Activated B cell treated with CpG ODN at 0.5 μM for 24 hours (primary cell): ENCODE data around the gene TRIP13. TPM values are rescaled to one million over a fixed set of nuclear protein-coding genes. Genes with fewer than 3 reads are reported as not detected.

Experiments used
- ATAC-seq: fragments of 200-7000 bp; cut with Tn5 transposase; one replicate; pipeline ENCODE4 v1.10.0; 2021; ENCODE audit warnings: low read depth, mild to moderate bottlenecking, moderate library complexity
- CTCF ChIA-PET: fragments of 350-600 bp; sonication (Branson Sonifier 250); formaldehyde crosslinking; loops from one replicate; lab custom pipeline; 2021; ENCODE audit warnings: antibody characterized with exemption; lab: Charles Lee
- POLR2A ChIA-PET: fragments of 350-600 bp; sonication (Branson Sonifier 250); formaldehyde crosslinking; loops from one replicate; lab custom pipeline; 2021; ENCODE audit warnings: antibody characterized with exemption; lab: Charles Lee
- DNase-seq: peaks from one replicate; pipeline ENCODE4 v3.0.0; 2022
- H3K27ac Mint-ChIP-seq: one replicate; pipeline ENCODE4 v1.8.0; 2020; ENCODE audit warnings: mixed read lengths
- H3K27me3 Mint-ChIP-seq: one replicate; pipeline ENCODE4 v1.8.0; 2021; ENCODE audit warnings: mixed read lengths
- H3K36me3 Mint-ChIP-seq: one replicate; pipeline ENCODE4 v1.8.0; 2021; ENCODE audit warnings: low read depth, mixed read lengths
- H3K4me1 Mint-ChIP-seq: one replicate; pipeline ENCODE4 v1.8.0; 2021; ENCODE audit warnings: mixed read lengths
- H3K4me3 Mint-ChIP-seq: one replicate; pipeline ENCODE4 v1.8.0; 2020; ENCODE audit warnings: mild to moderate bottlenecking, mixed read lengths
- H3K9me3 Mint-ChIP-seq: one replicate; pipeline ENCODE4 v1.8.0; 2020; ENCODE audit warnings: mixed read lengths
- intact Hi-C: fragments of 100-400 bp; cut with micrococcal nuclease; formaldehyde crosslinking; loops from one replicate; pipeline ENCODE4 v1.15.1; 2024
- total RNA-seq: library from RNA; stranded (reverse); gene quantifications from 2 replicates; pipeline ENCODE4 v1.2.3, GENCODE V29; 2022
- TF ChIP-seq, protein P1 (sequence below): fragments of 200-600 bp; IDR thresholded peaks from one replicate; pipeline ENCODE4 v1.8.0; 2022; ENCODE audit warnings: antibody characterized with exemption, mild to moderate bottlenecking

Gene TRIP13
- total RNA-seq, 1 donor from 2014 or later, result 4.1 TPM

DNA sequence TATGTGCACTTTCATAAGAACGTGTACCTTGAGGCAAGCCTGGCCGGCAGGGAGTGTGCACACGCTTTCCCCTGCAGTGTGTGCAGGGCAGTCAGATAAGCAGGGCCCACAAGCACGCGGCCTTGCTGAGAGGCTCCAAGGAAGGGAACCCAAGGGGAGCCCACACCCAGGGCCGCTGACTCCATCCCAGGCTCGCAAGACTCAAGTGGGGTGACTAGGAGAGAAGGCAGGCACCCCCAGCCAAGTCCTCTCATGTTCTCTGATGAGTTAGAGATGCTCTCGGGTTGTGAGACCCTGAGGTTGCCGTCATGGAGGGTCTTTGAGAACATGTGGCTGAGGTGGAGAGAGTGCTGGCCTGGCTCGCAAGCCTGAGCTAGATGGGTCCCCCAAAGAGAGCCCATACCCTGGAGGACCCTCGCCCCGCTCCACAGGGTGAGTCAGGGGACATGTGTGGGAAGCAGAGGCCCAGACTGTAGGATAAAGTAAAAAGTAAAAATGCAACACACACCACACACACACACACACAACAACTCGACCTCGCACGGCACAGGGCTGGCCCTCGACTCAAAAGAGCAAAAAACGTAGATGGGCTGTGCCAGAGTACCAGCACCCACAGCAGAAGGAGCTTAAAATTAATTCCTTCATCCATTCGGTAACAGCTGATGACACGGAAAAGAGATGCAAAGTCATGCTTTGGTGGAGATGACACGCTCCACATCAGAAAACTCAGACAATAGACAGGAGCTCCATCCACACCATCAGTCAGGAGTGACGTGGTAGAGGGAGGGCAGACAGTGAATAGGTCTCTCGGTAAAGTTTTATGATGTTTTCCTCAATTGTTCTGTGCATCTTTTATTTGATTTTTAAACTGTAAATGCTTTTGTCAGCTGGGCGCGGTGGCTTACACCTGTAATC lies 61.1 kb downstream of the TRIP13 start:
- POLR2A ChIA-PET, result no interaction called here
- intact Hi-C loops, result no loop called here
- H3K27ac Mint-ChIP-seq, result no peak overlapping the region
- no peaks in the 10 kb centered on the region for H3K36me3 Mint-ChIP-seq
- no peaks in the 10 kb centered on the region for H3K4me1 Mint-ChIP-seq
- H3K27me3 Mint-ChIP-seq, result peaks cover 38% of the 10 kb centered on the region
- H3K4me3 Mint-ChIP-seq, result no peak overlapping the region
- TF ChIP-seq, protein P1, sequence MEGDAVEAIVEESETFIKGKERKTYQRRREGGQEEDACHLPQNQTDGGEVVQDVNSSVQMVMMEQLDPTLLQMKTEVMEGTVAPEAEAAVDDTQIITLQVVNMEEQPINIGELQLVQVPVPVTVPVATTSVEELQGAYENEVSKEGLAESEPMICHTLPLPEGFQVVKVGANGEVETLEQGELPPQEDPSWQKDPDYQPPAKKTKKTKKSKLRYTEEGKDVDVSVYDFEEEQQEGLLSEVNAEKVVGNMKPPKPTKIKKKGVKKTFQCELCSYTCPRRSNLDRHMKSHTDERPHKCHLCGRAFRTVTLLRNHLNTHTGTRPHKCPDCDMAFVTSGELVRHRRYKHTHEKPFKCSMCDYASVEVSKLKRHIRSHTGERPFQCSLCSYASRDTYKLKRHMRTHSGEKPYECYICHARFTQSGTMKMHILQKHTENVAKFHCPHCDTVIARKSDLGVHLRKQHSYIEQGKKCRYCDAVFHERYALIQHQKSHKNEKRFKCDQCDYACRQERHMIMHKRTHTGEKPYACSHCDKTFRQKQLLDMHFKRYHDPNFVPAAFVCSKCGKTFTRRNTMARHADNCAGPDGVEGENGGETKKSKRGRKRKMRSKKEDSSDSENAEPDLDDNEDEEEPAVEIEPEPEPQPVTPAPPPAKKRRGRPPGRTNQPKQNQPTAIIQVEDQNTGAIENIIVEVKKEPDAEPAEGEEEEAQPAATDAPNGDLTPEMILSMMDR, result no peak
- CTCF ChIA-PET, result no interaction called here
- ATAC-seq (no peak), DNase-seq (no peak)
- H3K9me3 Mint-ChIP-seq, result no peaks in the 10 kb centered on the region

DNA sequence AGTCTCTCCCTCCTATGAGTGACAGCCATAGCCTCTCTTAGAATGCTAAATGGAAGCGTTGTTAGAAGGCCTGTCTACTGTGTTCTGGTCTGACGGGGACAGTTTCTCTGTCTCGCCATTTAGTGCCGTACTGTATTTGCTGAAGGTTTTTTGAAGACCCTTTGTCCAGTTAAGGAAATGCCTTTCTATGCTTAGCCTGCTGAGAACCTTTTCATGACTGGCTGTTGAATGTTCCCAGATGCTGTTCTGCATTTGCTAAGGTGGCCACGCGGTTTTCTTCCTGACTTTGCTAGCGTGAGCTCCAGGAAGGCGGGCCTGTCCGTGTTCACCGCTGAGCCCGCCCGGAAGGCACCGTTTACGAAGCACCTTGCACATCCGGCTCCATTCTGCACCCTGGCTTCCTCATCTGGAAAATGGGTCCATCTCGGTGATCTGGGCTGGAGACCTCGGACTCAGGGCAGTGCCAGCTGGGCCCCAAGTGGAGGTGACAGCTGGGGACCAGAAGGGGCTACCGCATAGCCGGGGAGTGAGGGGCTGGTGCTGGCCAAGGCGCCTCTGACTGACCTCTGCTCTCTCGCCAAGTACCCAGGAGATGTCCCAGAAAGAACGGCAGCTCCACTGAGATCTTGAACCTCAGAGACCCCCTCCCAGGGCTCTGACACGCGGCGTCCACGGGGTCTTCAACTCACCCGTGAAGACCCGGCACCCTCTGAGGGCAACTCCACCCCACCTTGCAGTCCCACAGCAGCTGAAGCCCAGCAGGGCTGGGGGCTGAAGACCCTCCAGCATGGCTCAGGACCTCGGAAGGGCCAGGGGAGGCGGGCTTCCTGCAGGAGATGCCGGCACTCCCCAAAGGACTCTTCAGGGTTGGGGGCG lies 63.4 kb downstream of the TRIP13 start:
- peaks cover 33% of the 10 kb centered on the region for H3K27me3 Mint-ChIP-seq
- no peaks in the 10 kb centered on the region for H3K9me3 Mint-ChIP-seq
- no peak overlapping the region for H3K4me3 Mint-ChIP-seq
- no peaks in the 10 kb centered on the region for H3K36me3 Mint-ChIP-seq
- CTCF ChIA-PET, result no interaction called here
- DNase-seq (no peak), ATAC-seq (no peak)
- H3K4me1 Mint-ChIP-seq, result no peaks in the 10 kb centered on the region
- intact Hi-C loops, result no loop called here
- POLR2A ChIA-PET, result no interaction called here
- H3K27ac Mint-ChIP-seq, result no peak overlapping the region
- TF ChIP-seq, protein P1, result no peak

DNA sequence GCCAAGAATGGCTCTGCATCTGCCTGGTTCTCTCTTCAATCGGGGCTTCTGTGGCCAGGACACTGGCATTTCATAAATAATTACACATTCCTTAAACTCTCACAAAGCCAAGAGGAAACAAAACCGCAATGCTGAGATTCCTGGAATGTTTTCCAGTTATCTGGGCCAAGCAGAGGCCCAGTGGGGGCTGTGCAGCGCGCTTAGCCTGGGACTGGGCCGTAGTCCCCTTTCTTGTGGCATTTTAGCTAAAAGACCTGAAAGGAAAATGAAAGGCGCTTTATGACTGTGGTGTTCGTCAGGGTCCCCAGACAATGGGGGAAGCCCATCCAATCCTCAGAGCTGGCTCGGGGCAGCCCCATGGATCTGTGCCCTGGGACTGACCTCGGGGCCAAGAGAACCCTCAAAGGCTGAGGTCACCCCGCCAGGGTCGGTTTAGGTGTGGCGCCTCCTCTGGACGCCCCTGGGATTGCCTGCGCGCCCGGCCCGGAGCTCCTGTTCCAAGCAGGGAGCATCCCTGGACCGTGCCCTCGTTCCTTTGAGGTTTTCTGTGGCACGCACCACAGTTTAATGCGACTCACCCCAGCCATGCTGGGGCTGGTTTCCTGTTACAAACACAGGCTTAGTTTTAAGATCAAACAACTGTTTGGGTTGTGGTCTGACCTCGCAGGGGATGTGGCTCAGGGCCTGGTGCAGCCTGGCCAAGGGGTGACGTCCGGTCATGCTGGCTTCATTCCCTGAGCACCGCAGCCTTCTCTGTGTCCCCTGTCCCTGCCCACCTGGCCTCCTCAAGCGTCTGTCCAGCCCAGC lies 64.5 kb downstream of the TRIP13 start:
- Mint-ChIP-seq H3K27me3 (peaks cover 35% of the 10 kb centered on the region), H3K36me3 (no peaks in the 10 kb centered on the region), H3K9me3 (no peaks in the 10 kb centered on the region), H3K4me3 (no peak overlapping the region), H3K4me1 (no peaks in the 10 kb centered on the region), H3K27ac (no peak overlapping the region)
- POLR2A ChIA-PET, result no interaction called here
- CTCF ChIA-PET, result no interaction called here
- no peak for DNase-seq
- peak; percentile 28 for ATAC-seq
- TF ChIP-seq, protein P1, result no peak
- intact Hi-C loops, result no loop called here

DNA sequence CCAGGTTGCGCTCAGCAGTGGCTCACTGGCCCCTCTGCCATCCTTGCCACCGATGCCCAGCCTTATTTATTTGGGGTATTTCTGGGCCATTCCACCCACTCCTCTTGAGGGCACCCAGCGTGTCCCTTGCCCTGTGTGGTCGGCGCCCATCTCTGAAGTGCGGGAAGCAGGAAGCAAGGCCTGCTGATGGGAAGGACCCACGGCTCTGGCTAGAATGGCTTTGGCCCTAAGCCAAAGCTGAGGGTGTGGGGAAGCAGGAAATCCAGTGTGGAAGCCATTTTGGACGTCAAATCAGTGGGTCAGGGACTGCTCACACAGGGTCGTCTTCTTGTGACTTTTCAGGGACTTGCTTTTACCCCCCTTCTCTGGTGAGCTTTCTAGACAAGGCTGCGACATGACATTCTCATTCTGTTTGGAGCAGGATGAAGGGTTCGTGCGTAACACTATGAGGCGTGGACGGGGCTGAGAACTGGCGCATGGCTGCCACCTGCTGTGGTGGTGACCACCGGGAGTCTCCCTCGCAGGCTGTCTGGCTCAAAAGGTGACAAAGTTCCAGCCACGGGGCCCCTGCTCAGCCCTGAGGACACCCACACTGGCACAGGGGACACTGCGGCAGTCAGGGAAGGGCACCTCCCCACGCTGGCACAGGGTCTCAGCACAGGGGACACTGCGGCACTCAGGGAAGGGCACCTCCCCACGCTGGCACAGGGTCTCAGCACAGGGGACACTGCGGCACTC lies 65.2 kb downstream of the TRIP13 start:
- Mint-ChIP-seq H3K27me3 (peaks cover 34% of the 10 kb centered on the region), H3K4me1 (no peaks in the 10 kb centered on the region), H3K36me3 (no peaks in the 10 kb centered on the region), H3K9me3 (no peaks in the 10 kb centered on the region), H3K27ac (no peak overlapping the region), H3K4me3 (no peak overlapping the region)
- CTCF ChIA-PET, result no interaction called here
- intact Hi-C loops, result no loop called here
- POLR2A ChIA-PET, result no interaction called here
- TF ChIP-seq, protein P1, result no peak
- ATAC-seq (no peak), DNase-seq (no peak)
